Natural killer cell treated with Interleukin-12 subunit alpha and Interleukin-12 subunit beta and Interleukin-15 and Interleukin-18, amount 100 ng/mL, for 72 hours (primary cell): Measurements from ENCODE around the gene CEP290. TPM values are rescaled to one million over a fixed set of nuclear protein-coding genes. Genes with fewer than 3 reads are reported as not detected.

Experiments used
- ATAC-seq, 2 donors: fragments of 150-1000 bp; cut with Tn5 transposase in 1 of 2; sonication (Bioruptor Pico), chemical (Tn5 transposase) in 1 of 2; 2 replicates each; pipeline ENCODE4 v1.10.0; 2021
- DNase-seq: peaks from one replicate; pipeline ENCODE4 v3.0.0; 2022; ENCODE audit warnings: low spot score
- H3K27ac Mint-ChIP-seq, 2 donors: 1 replicate in 1 of 2; 2 replicates in 1 of 2; pipeline ENCODE4 v1.8.0; 2022; ENCODE audit warnings: mixed read lengths in 2 of 2, mild to moderate bottlenecking in 1 of 2, moderate library complexity in 1 of 2
- H3K27me3 Mint-ChIP-seq, 2 donors: 1 replicate in 1 of 2; 2 replicates in 1 of 2; pipeline ENCODE4 v1.8.0; 2022; ENCODE audit warnings: mixed read lengths in 2 of 2
- H3K36me3 Mint-ChIP-seq: one replicate; pipeline ENCODE4 v1.8.0; 2022; ENCODE audit warnings: mixed read lengths
- H3K4me1 Mint-ChIP-seq, 2 donors: 1 replicate in 1 of 2; 2 replicates in 1 of 2; pipeline ENCODE4 v1.8.0; 2022; ENCODE audit warnings: low read depth in 2 of 2, mixed read lengths in 2 of 2, mild to moderate bottlenecking in 1 of 2
- H3K4me3 Mint-ChIP-seq: one replicate; pipeline ENCODE4 v1.8.0; 2022; ENCODE audit warnings: mixed read lengths
- H3K9me3 Mint-ChIP-seq: 2 replicates; pipeline ENCODE4 v1.8.0; 2022; ENCODE audit warnings: mixed read lengths
- total RNA-seq, 2 donors: library from RNA; stranded (reverse); gene quantifications; one replicate each; pipeline ENCODE4 v1.2.3, GENCODE V29; 2022

Gene CEP290
- total RNA-seq, 2 donors from 2014 or later, result 12.6 to 22.2 TPM

DNA sequence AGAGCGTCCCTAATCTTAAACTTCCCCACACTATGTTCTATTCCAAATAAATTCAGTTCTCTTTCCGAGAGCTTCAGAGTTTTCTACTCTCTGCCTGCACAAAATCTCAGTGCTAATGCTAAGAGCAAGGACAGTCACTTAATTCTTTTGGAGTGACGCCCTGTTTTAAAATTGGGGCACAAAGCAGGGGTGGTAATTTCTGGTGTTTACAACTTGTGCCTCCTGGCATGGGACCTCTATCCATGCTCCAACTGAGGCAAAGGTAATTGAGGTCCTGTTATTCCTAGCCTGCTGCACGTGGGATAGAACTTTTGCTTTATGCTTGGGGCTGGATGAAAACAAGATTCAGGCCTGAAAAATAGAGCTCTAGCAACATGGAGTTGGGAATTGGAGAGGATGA lies 135.5 kb downstream of the CEP290 start:
- no peak for ATAC-seq
- H3K4me3 Mint-ChIP-seq, result no peak overlapping the region
- H3K27ac Mint-ChIP-seq, result no peak overlapping the region
- H3K27me3 Mint-ChIP-seq, result peaks cover 3 to 8% of the 10 kb centered on the region in 2 donors
- no peaks in the 10 kb centered on the region for H3K9me3 Mint-ChIP-seq
- no peaks in the 10 kb centered on the region for H3K36me3 Mint-ChIP-seq
- H3K4me1 Mint-ChIP-seq, result no peaks in the 10 kb centered on the region
- DNase-seq, result no peak

DNA sequence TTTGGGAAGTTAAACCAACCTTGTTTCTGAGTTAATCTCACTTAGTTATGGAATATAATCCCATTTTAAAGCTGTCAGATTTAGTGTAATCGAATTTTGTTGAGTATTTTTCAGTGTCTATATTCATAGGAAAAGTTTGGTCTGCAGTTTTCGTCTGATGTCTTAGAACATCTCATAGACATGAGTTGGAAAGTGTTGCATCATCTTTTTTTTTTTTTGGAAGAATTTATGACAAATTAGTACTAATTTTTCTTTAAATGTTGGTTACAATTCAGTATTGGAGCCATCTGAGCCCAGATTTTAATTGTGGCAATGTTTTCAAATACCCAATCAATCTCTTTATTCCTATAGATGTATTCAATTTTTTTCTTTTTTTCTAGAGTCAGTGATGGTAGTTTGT lies 140.6 kb downstream of the CEP290 start:
- H3K4me3 Mint-ChIP-seq, result no peak overlapping the region
- H3K4me1 Mint-ChIP-seq, result no peaks in the 10 kb centered on the region
- H3K9me3 Mint-ChIP-seq, result no peaks in the 10 kb centered on the region

More for the DNA sequence above, 140.6 kb downstream of the CEP290 start:
- H3K27me3 Mint-ChIP-seq, result peaks cover 0 to 2% of the 10 kb centered on the region in 2 donors
- no peak for DNase-seq
- H3K36me3 Mint-ChIP-seq, result no peaks in the 10 kb centered on the region
- no peak for ATAC-seq
- no peak overlapping the region for H3K27ac Mint-ChIP-seq

Other genes starting within 250 kb of the CEP290 start
- gene C12orf50, start 112.7 kb downstream of the CEP290 start, total RNA-seq, result not detected
- gene TMTC3, start 219 bp upstream of the CEP290 start, total RNA-seq, result 1 to 10 TPM; 7.9 to 8.6 TPM